MCF 10A (cell line): ENCODE data around the gene BMAL2. TPM values are rescaled to one million over a fixed set of nuclear protein-coding genes. Genes with fewer than 3 reads are reported as not detected.
A peak's percentile ranks its signal among the peaks of the same experiment; 100 is the strongest.

Experiments used
- BruUV-seq: library from RNA; stranded (reverse); fragments of 400-500 nt; replicated peaks from 2 replicates; lab custom pipeline; 2021; lab: Mats Ljungman, UMichigan
- CTCF ChIA-PET: fragments of 300-600 bp; sonication (Branson Sonifier 250); formaldehyde crosslinking; extraction: SDS; loops from one replicate; lab custom pipeline; 2021; ENCODE audit warnings: antibody characterized with exemption, inconsistent platforms; lab: Yijun Ruan, JAX
- POLR2A ChIA-PET: fragments of 300-600, 350-650 bp; sonication (Branson Sonifier 250); formaldehyde crosslinking; extraction: SDS; loops from one replicate; lab custom pipeline; 2020; ENCODE audit warnings: antibody characterized with exemption, inconsistent platforms; lab: Yijun Ruan, JAX
- DNase-seq: peaks from one replicate; pipeline ENCODE4 v3.0.0-alpha.2; 2018; ENCODE audit not compliant: unreplicated experiment
- H3K27ac Mint-ChIP-seq: one replicate; pipeline ENCODE4 v1.8.0; 2022; ENCODE audit warnings: mild to moderate bottlenecking, low read depth, mixed read lengths; ENCODE audit not compliant: unreplicated experiment
- H3K27me3 Mint-ChIP-seq: one replicate; pipeline ENCODE4 v1.8.0; 2022; ENCODE audit warnings: mixed read lengths; ENCODE audit not compliant: insufficient read depth, unreplicated experiment
- H3K36me3 Mint-ChIP-seq: one replicate; pipeline ENCODE4 v1.8.0; 2022; ENCODE audit warnings: mild to moderate bottlenecking, moderate library complexity, mixed read lengths; ENCODE audit not compliant: insufficient read depth, unreplicated experiment
- H3K4me1 Mint-ChIP-seq: one replicate; pipeline ENCODE4 v1.8.0; 2022; ENCODE audit warnings: mixed read lengths; ENCODE audit not compliant: insufficient read depth, unreplicated experiment
- H3K4me3 Mint-ChIP-seq: one replicate; pipeline ENCODE4 v1.8.0; 2022; ENCODE audit warnings: mild to moderate bottlenecking, moderate library complexity, mixed read lengths; ENCODE audit not compliant: unreplicated experiment
- H3K9me3 Mint-ChIP-seq: one replicate; pipeline ENCODE4 v1.8.0; 2022; ENCODE audit warnings: mixed read lengths; ENCODE audit not compliant: unreplicated experiment
- intact Hi-C: fragments of 100-400 bp; cut with micrococcal nuclease; formaldehyde crosslinking; loops from 2 replicates; pipeline ENCODE4 v1.14.1; 2022
- total RNA-seq: library from RNA; stranded (reverse); gene quantifications from 2 replicates; pipeline ENCODE4 v1.2.3, GENCODE V29; 2022
- TF ChIP-seq, protein P1 (sequence below): fragments of 200-600 bp; IDR thresholded peaks from one replicate; pipeline ENCODE4 v1.8.0; 2022; ENCODE audit warnings: antibody characterized with exemption, mild to moderate bottlenecking; ENCODE audit not compliant: unreplicated experiment

Gene BMAL2
- total RNA-seq, 1 experiment from 2014 or later, result 18.0 TPM

DNA sequence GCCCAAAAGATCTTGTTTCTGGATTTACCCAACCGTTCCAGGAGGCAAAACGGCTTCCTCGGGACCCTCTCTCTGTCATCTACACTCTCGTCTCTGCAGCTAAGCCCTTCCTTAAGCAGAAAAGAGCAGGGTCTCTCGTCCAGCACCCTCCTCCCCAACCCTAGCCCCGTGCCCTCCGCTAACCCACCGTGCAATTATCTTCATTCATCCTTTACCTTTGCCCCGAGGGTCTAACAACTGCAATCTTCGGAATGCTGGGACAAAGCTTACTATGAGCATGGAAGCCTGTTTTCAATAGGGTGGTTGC is 276 bp upstream of the BMAL2 start:
- Mint-ChIP-seq H3K4me3 (peak overlapping the region; percentile 86), H3K4me1 (peaks cover 45% of the 10 kb centered on the region), H3K9me3 (no peaks in the 10 kb centered on the region), H3K27ac (peak overlapping the region; percentile 98), H3K27me3 (no peaks in the 10 kb centered on the region), H3K36me3 (no peaks in the 10 kb centered on the region)
- DNase-seq, result peak; percentile 36
- intact Hi-C loops, result no loop called here
- TF ChIP-seq, protein P1, sequence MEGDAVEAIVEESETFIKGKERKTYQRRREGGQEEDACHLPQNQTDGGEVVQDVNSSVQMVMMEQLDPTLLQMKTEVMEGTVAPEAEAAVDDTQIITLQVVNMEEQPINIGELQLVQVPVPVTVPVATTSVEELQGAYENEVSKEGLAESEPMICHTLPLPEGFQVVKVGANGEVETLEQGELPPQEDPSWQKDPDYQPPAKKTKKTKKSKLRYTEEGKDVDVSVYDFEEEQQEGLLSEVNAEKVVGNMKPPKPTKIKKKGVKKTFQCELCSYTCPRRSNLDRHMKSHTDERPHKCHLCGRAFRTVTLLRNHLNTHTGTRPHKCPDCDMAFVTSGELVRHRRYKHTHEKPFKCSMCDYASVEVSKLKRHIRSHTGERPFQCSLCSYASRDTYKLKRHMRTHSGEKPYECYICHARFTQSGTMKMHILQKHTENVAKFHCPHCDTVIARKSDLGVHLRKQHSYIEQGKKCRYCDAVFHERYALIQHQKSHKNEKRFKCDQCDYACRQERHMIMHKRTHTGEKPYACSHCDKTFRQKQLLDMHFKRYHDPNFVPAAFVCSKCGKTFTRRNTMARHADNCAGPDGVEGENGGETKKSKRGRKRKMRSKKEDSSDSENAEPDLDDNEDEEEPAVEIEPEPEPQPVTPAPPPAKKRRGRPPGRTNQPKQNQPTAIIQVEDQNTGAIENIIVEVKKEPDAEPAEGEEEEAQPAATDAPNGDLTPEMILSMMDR, result no peak
- ChIA-PET POLR2A (interaction anchor here (0.8 to 4.6 kb wide), 15 partner anchors 8 to 316 kb away, joined by 3 to 54 read pairs (median 9); partner anchors contain the start of genes MED21, PPFIBP1 and STK38L), CTCF (interaction anchor here (0.7 to 1.2 kb wide), 3 partner anchors 9 to 12 kb away, joined by 3 to 7 read pairs (median 3); no protein-coding TSS in a partner anchor)
- no TSS peak for BruUV-seq

DNA sequence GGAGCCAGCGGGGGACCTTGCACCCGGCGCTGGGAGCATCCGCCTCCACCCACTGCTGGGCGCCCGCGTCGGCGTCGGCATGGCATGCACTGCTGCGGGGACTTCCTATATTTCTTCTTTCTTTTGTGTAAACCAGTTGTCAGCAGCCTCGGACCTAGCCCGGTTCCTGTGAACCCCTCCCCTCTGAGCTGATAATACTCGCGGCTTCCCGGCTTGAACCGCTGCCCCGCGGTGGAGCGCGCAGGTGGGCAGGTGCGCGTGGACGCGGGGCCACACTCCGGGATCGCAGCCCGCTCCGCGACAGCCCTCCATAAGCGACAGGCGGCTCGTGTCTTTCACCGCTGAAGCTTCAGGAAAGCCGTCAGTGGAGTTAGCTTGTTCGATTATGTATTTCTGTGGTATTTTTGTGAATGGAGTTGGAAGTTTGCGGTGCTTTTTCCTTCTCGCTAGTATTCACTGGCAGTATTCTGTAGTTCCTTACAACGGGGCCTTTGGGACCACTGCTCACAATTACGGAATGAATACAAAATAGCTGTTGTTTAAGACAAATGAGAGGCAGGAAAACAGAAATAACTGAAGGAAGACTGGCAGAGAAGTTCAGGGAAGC is 870 bp downstream of the BMAL2 start:
- peak; percentile 51 for DNase-seq

DNA sequence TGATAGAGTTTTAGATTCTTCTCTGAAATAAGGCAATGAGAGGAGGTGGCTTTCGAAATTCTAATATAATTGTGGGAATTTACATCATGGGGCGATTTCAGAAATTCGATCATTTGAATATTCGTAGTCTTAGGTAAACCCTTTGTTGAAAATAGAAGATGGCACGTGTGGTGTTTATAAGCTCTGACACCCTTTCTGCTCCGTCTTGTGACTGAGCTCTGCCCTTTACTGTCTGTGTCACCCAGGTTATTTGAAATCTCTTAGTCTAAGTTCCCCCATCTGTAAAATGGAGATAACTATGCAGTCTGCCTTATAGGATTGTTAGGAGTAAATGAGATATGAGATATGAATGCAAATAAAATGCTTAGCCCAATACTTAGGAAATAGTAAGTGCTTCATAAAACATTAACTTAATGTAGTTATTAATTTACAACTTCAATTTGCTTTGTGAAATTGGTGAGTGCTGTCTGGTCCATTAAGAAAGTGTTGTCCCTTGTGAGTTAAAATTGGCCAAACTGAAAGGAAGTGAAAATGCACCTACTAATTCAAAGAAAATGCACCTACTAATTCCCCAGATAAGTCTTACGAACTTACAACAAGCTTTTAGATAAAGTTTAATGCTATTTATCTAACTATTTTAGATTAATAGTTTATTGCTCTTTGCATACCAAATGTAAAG is 1.5 kb downstream of the BMAL2 start:
- intact Hi-C loops, result no loop called here
- TF ChIP-seq, protein P1, result no peak
- DNase-seq, result peak; percentile 25
- Mint-ChIP-seq H3K36me3 (peaks cover 4% of the 10 kb centered on the region), H3K4me1 (peaks cover 53% of the 10 kb centered on the region), H3K27me3 (no peaks in the 10 kb centered on the region), H3K9me3 (no peaks in the 10 kb centered on the region), H3K27ac (peak overlapping the region; percentile 82), H3K4me3 (peak overlapping the region; percentile 86)
- ChIA-PET POLR2A (interaction anchor here (0.7 to 4.6 kb wide), 20 partner anchors 8 to 397 kb away, joined by 3 to 54 read pairs (median 4); partner anchors contain the start of genes INTS13, MED21, PPFIBP1 and STK38L), CTCF (interaction anchor here (0.7 kb wide), 1 partner anchor 1243 kb away, joined by 3 read pairs; no protein-coding TSS in a partner anchor)
- TSS peak; percentile 51 for BruUV-seq

More for the DNA sequence above, 870 bp downstream of the BMAL2 start:
- intact Hi-C loops, result loop anchor here (1.0 kb wide), 1 partner anchor 51 kb away; no protein-coding TSS in a partner anchor
- Mint-ChIP-seq H3K27me3 (no peaks in the 10 kb centered on the region), H3K36me3 (no peaks in the 10 kb centered on the region), H3K27ac (peak overlapping the region; percentile 82), H3K9me3 (no peaks in the 10 kb centered on the region), H3K4me1 (peaks cover 53% of the 10 kb centered on the region), H3K4me3 (peak overlapping the region; percentile 86)
- BruUV-seq, result no TSS peak
- CTCF ChIA-PET, result interaction anchor here (0.6 kb wide), 1 partner anchor 330 kb away, joined by 3 read pairs; no protein-coding TSS in a partner anchor
- TF ChIP-seq, protein P1, result no peak
- POLR2A ChIA-PET, result interaction anchor here (0.6 to 4.6 kb wide), 21 partner anchors 8 to 396 kb away, joined by 3 to 54 read pairs (median 4); partner anchors contain the start of genes INTS13, MED21, PPFIBP1 and STK38L

DNA sequence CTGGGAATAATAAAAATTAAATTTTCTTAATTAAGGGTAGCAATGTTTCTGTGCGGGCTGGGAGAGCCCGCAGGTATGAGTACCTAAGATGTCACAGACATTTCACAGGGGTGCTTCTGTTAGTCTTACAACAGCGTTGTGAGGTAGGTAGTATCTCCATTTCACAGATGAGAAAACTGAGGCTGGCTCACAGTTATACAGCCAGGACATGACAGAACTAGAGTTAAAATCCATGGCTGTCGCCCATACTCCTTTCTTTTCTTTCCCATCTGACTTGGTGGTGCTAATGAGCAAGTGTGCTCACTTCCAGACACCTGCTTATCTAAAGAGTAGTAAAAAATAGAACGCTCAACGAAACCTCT is 2.1 kb downstream of the BMAL2 start:
- no TSS peak for BruUV-seq
- peak overlapping the region; percentile 65 for H3K27ac Mint-ChIP-seq

More for the DNA sequence above, 2.1 kb downstream of the BMAL2 start:
- Mint-ChIP-seq H3K4me1 (peaks cover 51% of the 10 kb centered on the region), H3K9me3 (no peaks in the 10 kb centered on the region), H3K4me3 (no peak overlapping the region), H3K27me3 (no peaks in the 10 kb centered on the region), H3K36me3 (peaks cover 6% of the 10 kb centered on the region)
- intact Hi-C loops, result no loop called here
- ChIA-PET CTCF (interaction anchor here (0.7 kb wide), 1 partner anchor 1244 kb away, joined by 3 read pairs; no protein-coding TSS in a partner anchor), POLR2A (interaction anchor here (0.7 to 4.6 kb wide), 14 partner anchors 7 to 397 kb away, joined by 3 to 54 read pairs (median 6); partner anchors contain the start of genes INTS13, PPFIBP1 and STK38L)
- TF ChIP-seq, protein P1, result no peak
- no peak for DNase-seq
